ENCODE data around the gene PCCA.
"Not testable (repeated sequence)": the region's sequence is repeated elsewhere in the genome, so short reads cannot be mapped to it uniquely, and the experiment has no call there.

PCCA gene

GRCh38 chr13:100197591-100198365 lies 108.9 kb downstream of the PCCA start:
- DNase-seq, result no peak

- peak; percentile 39 to 56 for DNase-seq
Observed at GRCh38 chr13:100203696-100204367, 114.9 kb downstream of the PCCA start.

GRCh38 chr13:100208002-100208401 lies 119.1 kb downstream of the PCCA start:
- DNase-seq, result no peak

GRCh38 chr13:100208626-100209025 lies 119.7 kb downstream of the PCCA start:
- DNase-seq, result no peak

GRCh38 chr13:100209857-100210825 lies 121.2 kb downstream of the PCCA start:
- peak; percentile 34 to 41 for DNase-seq

GRCh38 chr13:100211016-100211710 lies 122.3 kb downstream of the PCCA start:
- DNase-seq, result no peak

- peak; percentile 65 to 81 for DNase-seq
Observed at GRCh38 chr13:100212904-100213553, 124.1 kb downstream of the PCCA start.

GRCh38 chr13:100213576-100213975 lies 124.7 kb downstream of the PCCA start:
- peak in 1 of 2 experiments; percentile 19 for DNase-seq

- no peak for DNase-seq
Observed at GRCh38 chr13:100214886-100215285, 126.0 kb downstream of the PCCA start.

- no peak for DNase-seq
Observed at GRCh38 chr13:100221166-100221565, 132.3 kb downstream of the PCCA start.

GRCh38 chr13:100223966-100224530 lies 135.2 kb downstream of the PCCA start:
- DNase-seq, result not testable (repeated sequence)

GRCh38 chr13:100229603-100230002 lies 140.7 kb downstream of the PCCA start:
- DNase-seq, result no peak

GRCh38 chr13:100230769-100231149 lies 141.9 kb downstream of the PCCA start:
- DNase-seq, result no peak

- DNase-seq, result no peak
Observed at GRCh38 chr13:100231176-100231575, 142.3 kb downstream of the PCCA start.

- DNase-seq, result peak; percentile 77 to 85
Observed at GRCh38 chr13:100234006-100234405, 145.1 kb downstream of the PCCA start.

- peak in 1 of 2 experiments; percentile 26 for DNase-seq
Observed at GRCh38 chr13:100234524-100235136, 145.7 kb downstream of the PCCA start.

- DNase-seq, result peak; percentile 82 to 85
Observed at GRCh38 chr13:100235311-100235901, 146.5 kb downstream of the PCCA start.

GRCh38 chr13:100240109-100240779 lies 151.4 kb downstream of the PCCA start:
- DNase-seq, result no peak

- no peak for DNase-seq
Observed at GRCh38 chr13:100244431-100244830, 155.5 kb downstream of the PCCA start.

GRCh38 chr13:100245104-100245503 lies 156.2 kb downstream of the PCCA start:
- DNase-seq, result no peak

Data from AML-193 (cell line).